Keratinocyte (primary cell): ENCODE data around the gene CYP2D6. TPM values are rescaled to one million over a fixed set of nuclear protein-coding genes. Genes with fewer than 3 reads are reported as not detected.
A peak's percentile ranks its signal among the peaks of the same experiment; 100 is the strongest.
"Not testable (repeated sequence)": the region's sequence is repeated elsewhere in the genome, so short reads cannot be mapped to it uniquely, and the experiment has no call there.

Source experiments
- DNase-seq: peaks from one replicate; pipeline ENCODE4 v3.0.0-alpha.2; 2011; ENCODE audit warnings: low read depth, missing footprints, low spot score
- FAIRE-seq: peaks from 2 replicates; lab custom pipeline; 2011; peaks lifted over from hg19 to GRCh38; lab: Jason Lieb, UNC
- H2AFZ ChIP-seq: 2 replicates; pipeline ENCODE4 v1.6.0; 2012; ENCODE audit warnings: low read length, control low read depth, inconsistent platforms; ENCODE audit not compliant: control insufficient read depth
- H3K27ac ChIP-seq: 2 replicates; pipeline ENCODE4 v1.5.1; 2011; ENCODE audit warnings: low read length; ENCODE audit not compliant: control insufficient read depth, insufficient read depth
- H3K27me3 ChIP-seq: 3 replicates; pipeline ENCODE4 v1.6.0; 2011; ENCODE audit warnings: low read length; ENCODE audit not compliant: control insufficient read depth, insufficient read depth; ENCODE audit errors: extremely low read depth
- H3K36me3 ChIP-seq, 2 experiments: 2 replicates in 1 of 2; 3 replicates in 1 of 2; pipeline ENCODE4 v1.5.1; 2011; ENCODE audit warnings: low read length in 2 of 2, mild to moderate bottlenecking in 1 of 2; ENCODE audit not compliant: control insufficient read depth in 2 of 2, insufficient read depth in 2 of 2; ENCODE audit errors: extremely low read depth in 1 of 2
- H3K4me1 ChIP-seq: 3 replicates; pipeline ENCODE4 v1.5.1; 2011; ENCODE audit warnings: low read length; ENCODE audit not compliant: control insufficient read depth, insufficient read depth; ENCODE audit errors: extremely low read depth
- H3K4me2 ChIP-seq: 3 replicates; pipeline ENCODE4 v1.6.0; 2011; ENCODE audit warnings: low read depth, low read length; ENCODE audit not compliant: control insufficient read depth, insufficient read depth; ENCODE audit errors: extremely low read depth
- H3K4me3 ChIP-seq, 3 experiments: fragments of 200-600 bp in 1 of 3; sonication (generic) in 1 of 3; 2 replicates in 2 of 3; 3 replicates in 1 of 3; pipeline ENCODE4 v1.5.1; 2011 to 2016; ENCODE audit warnings: low read length in 3 of 3, mild to moderate bottlenecking in 3 of 3, control low read depth in 2 of 3, inconsistent platforms in 1 of 3, low read depth in 1 of 3, mixed read lengths in 1 of 3, mixed run types in 1 of 3, moderate library complexity in 1 of 3; ENCODE audit not compliant: control insufficient read depth in 2 of 3, insufficient read depth in 2 of 3; ENCODE audit errors: extremely low read depth in 1 of 3
- H3K79me2 ChIP-seq: 2 replicates; pipeline ENCODE4 v1.6.0; 2012; ENCODE audit warnings: low read length; ENCODE audit not compliant: control insufficient read depth, insufficient read depth
- H3K9ac ChIP-seq: 3 replicates; pipeline ENCODE4 v1.6.0; 2011; ENCODE audit warnings: low read length; ENCODE audit not compliant: control insufficient read depth, insufficient read depth; ENCODE audit errors: extremely low read depth
- H3K9me1 ChIP-seq: 3 replicates; pipeline ENCODE4 v1.6.0; 2011; ENCODE audit warnings: low read length; ENCODE audit not compliant: control insufficient read depth, insufficient read depth; ENCODE audit errors: extremely low read depth
- H3K9me3 ChIP-seq: 2 replicates; pipeline ENCODE4 v1.5.1; 2012; ENCODE audit warnings: low read depth, low read length; ENCODE audit not compliant: control insufficient read depth
- H4K20me1 ChIP-seq: 3 replicates; pipeline ENCODE4 v1.6.0; 2011; ENCODE audit warnings: low read length; ENCODE audit not compliant: control insufficient read depth, insufficient read depth; ENCODE audit errors: extremely low read depth
- CTCF ChIP-seq, 3 experiments: IDR thresholded peaks in 1 of 3; conservative IDR thresholded peaks in 1 of 3; optimal IDR thresholded peaks in 1 of 3; 2 replicates in 2 of 3; 3 replicates in 1 of 3; pipeline versions ENCODE3 to v1.5.1; 2011; ENCODE audit warnings: low read length in 3 of 3, mild to moderate bottlenecking in 3 of 3, moderate library complexity in 2 of 3, control low read depth in 1 of 3, inconsistent platforms in 1 of 3; ENCODE audit not compliant: insufficient read depth in 2 of 3; ENCODE audit errors: extremely low read depth in 1 of 3
- EZH2 ChIP-seq: IDR thresholded peaks from one replicate; pipeline ENCODE4 v1.6.1; 2012; ENCODE audit warnings: inconsistent platforms, mild to moderate bottlenecking, low read length, moderate library complexity
- dilution Hi-C: fragments of 300-500 bp; cut with MboI; formaldehyde crosslinking; loops from one replicate; pipeline ENCODE4 v1.7.0; 2020; ENCODE audit warnings: low sequenced_read_pairs; ENCODE audit not compliant: extremely low pct_ligation_motif_present
- polyA plus RNA-seq, 5 experiments: library from polyadenylated mRNA; depleted of rRNA in 3 of 5; stranded (reverse) in 3 of 5; stranded (forward) in 1 of 5; unstranded in 1 of 5; fragments of >200 nt; gene quantifications; 1 replicate in 1 of 5; 2 replicates in 3 of 5; 3 replicates in 1 of 5; pipeline versions ENCODE4 v1.2.1 to v1.2.3, GENCODE V29; 2011 to 2012; ENCODE audit warnings: missing spikeins in 2 of 5, low read depth in 1 of 5, low replicate concordance in 1 of 5

Gene CYP2D6
- polyA plus RNA-seq, 1 donor (not counting 4 experiments of a cell fraction or from before 2014, with no cell fraction given), result 0.81 TPM

- peaks cover 6% of the 10 kb centered on the region for H3K4me1 ChIP-seq
These were observed 8.4 kb upstream of the CYP2D6 start for GRCh38 chr22:42138972-42139371.

GRCh38 chr22:42138122-42138770, 7.6 kb upstream of the CYP2D6 start:
- Histone ChIP-seq H3K4me2 (no peak overlapping the region), H3K9me1 (no peaks in the 10 kb centered on the region), H2AFZ (no peak overlapping the region), H3K27me3 (no peaks in the 10 kb centered on the region), H3K27ac (no peak overlapping the region), H3K79me2 (no peaks in the 10 kb centered on the region), H3K4me1 (peaks cover 6% of the 10 kb centered on the region), H3K36me3 (peaks cover 0 to 8% of the 10 kb centered on the region in 2 experiments), H3K4me3 (no peak overlapping the region), H3K9me3 (no peaks in the 10 kb centered on the region), H4K20me1 (no peaks in the 10 kb centered on the region), H3K9ac (no peak overlapping the region)
- TF ChIP-seq EZH2 (no peak), CTCF (optimal IDR thresholded peaks at IDR 0.05 in 1 of 3, IDR thresholded peaks at IDR 0.05 in 1 of 3, conservative IDR thresholded peaks at IDR 0.05 in 1 of 3; ENCODE audit: extremely low read depth in 1 of 3, insufficient read depth in 2 of 3, low read length in 3 of 3) (no peak)
- no peak for DNase-seq
- no peak for FAIRE-seq
- dilution Hi-C loops, result no loop called here

More at GRCh38 chr22:42138972-42139371, 8.4 kb upstream of the CYP2D6 start:
- DNase-seq (no peak), FAIRE-seq (no peak)
- H3K9me1 ChIP-seq, result no peaks in the 10 kb centered on the region
- TF ChIP-seq CTCF (optimal IDR thresholded peaks at IDR 0.05 in 1 of 3, IDR thresholded peaks at IDR 0.05 in 1 of 3, conservative IDR thresholded peaks at IDR 0.05 in 1 of 3; ENCODE audit: extremely low read depth in 1 of 3, insufficient read depth in 2 of 3, low read length in 3 of 3), result no peak
- TF ChIP-seq EZH2, result no peak
- H3K9ac ChIP-seq, result no peak overlapping the region
- no peaks in the 10 kb centered on the region for H4K20me1 ChIP-seq
- H3K36me3 ChIP-seq, result peaks cover 0 to 8% of the 10 kb centered on the region in 2 experiments
- dilution Hi-C loops, result no loop called here
- H3K9me3 ChIP-seq, result no peaks in the 10 kb centered on the region
- H2AFZ ChIP-seq, result no peak overlapping the region
- no peak overlapping the region for H3K4me3 ChIP-seq
- no peak overlapping the region for H3K4me2 ChIP-seq
- no peak overlapping the region for H3K27ac ChIP-seq
- H3K27me3 ChIP-seq, result no peaks in the 10 kb centered on the region
- H3K79me2 ChIP-seq, result no peaks in the 10 kb centered on the region

- H3K4me1 ChIP-seq, H3K9me3 ChIP-seq, H2AFZ ChIP-seq, H3K27me3 ChIP-seq, H3K4me2 ChIP-seq, dilution Hi-C loops, H3K79me2 ChIP-seq, H4K20me1 ChIP-seq, DNase-seq, H3K9me1 ChIP-seq, H3K27ac ChIP-seq, H3K36me3 ChIP-seq, H3K4me3 ChIP-seq, H3K9ac ChIP-seq: not testable (repeated sequence)
- peak; percentile 36 for FAIRE-seq
These were observed 5.1 kb upstream of the CYP2D6 start for GRCh38 chr22:42135688-42136087.
